ENCODE measurements around the gene MEIS2. TPM values are rescaled to one million over a fixed set of nuclear protein-coding genes. Genes with fewer than 3 reads are reported as not detected.

Gene MEIS2
- total RNA-seq, 1 donor from 2014 or later = 76.9 TPM

DNA sequence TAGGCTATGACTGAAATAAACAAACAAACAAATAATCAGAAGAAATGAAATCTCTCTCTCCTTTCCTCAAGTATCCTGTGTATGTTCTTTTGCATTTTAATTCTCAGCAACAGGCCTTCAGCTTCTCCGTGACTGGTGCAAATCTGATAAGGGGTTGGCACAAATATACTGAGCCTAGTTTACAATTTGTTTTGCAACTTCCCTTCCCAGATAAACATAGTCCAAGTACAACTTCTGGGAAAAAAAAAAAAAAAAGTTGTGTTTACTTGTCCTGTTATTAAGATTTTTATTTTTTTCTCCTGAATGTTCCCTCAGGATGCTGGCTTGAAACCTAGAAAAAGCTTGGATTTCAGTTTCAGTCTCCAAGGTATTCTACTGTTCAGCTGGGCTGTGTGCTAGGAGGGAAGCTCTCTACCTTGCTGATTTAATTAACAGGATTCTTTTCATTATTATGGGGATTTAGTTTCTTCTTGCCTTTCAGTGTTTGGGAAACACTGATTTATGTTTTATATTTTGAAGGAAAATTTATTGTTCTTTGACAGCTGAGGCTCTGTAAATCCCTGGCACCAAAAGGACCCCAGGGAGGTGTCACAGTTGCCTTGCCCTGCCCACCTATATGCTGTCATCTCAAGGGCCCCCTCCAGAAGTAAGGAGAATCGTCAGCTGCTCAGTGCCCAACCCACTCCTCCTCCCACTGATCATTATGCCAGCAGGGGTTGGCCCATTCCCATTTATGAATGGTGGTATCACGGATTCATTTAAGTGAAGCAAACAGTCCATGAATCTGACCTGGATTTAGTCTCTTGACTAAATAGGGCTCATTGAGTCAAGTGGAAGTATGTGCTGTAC lies 185.2 kb downstream of the MEIS2 start:
- intact Hi-C loops (cut with DNase I) = no loop called here
- Histone ChIP-seq H3K4me1 (peaks cover 10% of the 10 kb centered on the region), H3K27me3 (no peaks in the 10 kb centered on the region), H3K9me3 (no peaks in the 10 kb centered on the region), H3K27ac (no peak overlapping the region), H3K36me3 (no peaks in the 10 kb centered on the region), H3K4me3 (no peak overlapping the region)
- DNase-seq (ENCODE audit: extremely low spot score in 2 of 2) = no peak
- no peak for TF ChIP-seq POLR2AphosphoS5 (IDR thresholded peaks at IDR 0.05; ENCODE audit: insufficient read depth in 1 of 2, low read depth in 1 of 2)
- TF ChIP-seq POLR2A (IDR thresholded peaks at IDR 0.05) = no peak
- TF ChIP-seq, protein P1, sequence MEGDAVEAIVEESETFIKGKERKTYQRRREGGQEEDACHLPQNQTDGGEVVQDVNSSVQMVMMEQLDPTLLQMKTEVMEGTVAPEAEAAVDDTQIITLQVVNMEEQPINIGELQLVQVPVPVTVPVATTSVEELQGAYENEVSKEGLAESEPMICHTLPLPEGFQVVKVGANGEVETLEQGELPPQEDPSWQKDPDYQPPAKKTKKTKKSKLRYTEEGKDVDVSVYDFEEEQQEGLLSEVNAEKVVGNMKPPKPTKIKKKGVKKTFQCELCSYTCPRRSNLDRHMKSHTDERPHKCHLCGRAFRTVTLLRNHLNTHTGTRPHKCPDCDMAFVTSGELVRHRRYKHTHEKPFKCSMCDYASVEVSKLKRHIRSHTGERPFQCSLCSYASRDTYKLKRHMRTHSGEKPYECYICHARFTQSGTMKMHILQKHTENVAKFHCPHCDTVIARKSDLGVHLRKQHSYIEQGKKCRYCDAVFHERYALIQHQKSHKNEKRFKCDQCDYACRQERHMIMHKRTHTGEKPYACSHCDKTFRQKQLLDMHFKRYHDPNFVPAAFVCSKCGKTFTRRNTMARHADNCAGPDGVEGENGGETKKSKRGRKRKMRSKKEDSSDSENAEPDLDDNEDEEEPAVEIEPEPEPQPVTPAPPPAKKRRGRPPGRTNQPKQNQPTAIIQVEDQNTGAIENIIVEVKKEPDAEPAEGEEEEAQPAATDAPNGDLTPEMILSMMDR (IDR thresholded peaks at IDR 0.05) = no peak

DNA sequence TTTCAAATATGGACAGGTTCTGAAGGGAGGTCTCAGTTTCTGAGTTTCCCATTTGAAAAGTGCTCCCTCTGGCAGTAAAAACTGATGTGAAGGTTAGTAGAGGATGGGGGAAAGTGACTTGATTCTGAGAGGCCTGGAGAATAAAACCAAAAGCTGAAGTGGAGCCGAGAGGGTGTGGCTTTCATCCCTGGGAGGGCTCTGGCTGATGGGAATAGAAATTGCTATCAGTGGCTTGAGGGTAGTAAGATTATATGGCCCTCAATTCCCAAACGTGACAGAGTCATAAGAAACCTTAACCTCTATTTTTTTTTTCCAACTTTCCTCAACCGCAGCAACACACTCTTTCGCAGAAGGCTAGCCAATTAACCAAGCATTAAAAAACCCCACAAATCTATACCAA lies 185.9 kb downstream of the MEIS2 start:
- TF ChIP-seq POLR2AphosphoS5 (IDR thresholded peaks at IDR 0.05; ENCODE audit: insufficient read depth in 1 of 2, low read depth in 1 of 2) = no peak
- TF ChIP-seq, protein P1 (IDR thresholded peaks at IDR 0.05) = no peak
- TF ChIP-seq POLR2A (IDR thresholded peaks at IDR 0.05) = no peak
- Histone ChIP-seq H3K27ac (no peak overlapping the region), H3K9me3 (no peaks in the 10 kb centered on the region), H3K4me3 (no peak overlapping the region), H3K27me3 (no peaks in the 10 kb centered on the region), H3K4me1 (peaks cover 10% of the 10 kb centered on the region), H3K36me3 (no peaks in the 10 kb centered on the region)
- no peak for DNase-seq (ENCODE audit: extremely low spot score in 2 of 2)
- intact Hi-C loops (cut with DNase I) = no loop called here

DNA sequence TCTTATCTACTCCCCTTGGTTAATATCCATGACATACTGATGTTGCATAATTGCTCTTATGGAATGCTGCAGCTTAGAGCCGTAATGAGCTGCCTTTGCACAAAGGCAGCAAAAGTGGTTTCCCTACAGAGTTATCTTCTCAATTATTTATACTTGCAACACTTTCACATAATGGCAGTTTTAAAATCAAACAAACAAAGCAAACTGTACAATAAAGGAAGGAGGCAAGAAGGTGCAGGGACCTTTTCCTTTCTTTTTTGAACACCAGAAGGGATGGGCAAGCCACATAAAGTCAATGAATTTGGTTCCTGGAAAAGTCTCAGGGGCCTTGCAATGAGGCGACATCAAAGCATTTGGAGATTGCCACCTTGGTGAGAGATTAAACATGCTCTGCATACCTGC lies 188.0 kb downstream of the MEIS2 start:
- H3K4me1 ChIP-seq = peaks cover 10% of the 10 kb centered on the region
- TF ChIP-seq POLR2AphosphoS5 (IDR thresholded peaks at IDR 0.05; ENCODE audit: insufficient read depth in 1 of 2, low read depth in 1 of 2) (no peak), POLR2A (IDR thresholded peaks at IDR 0.05) (no peak)
- TF ChIP-seq, protein P1 (IDR thresholded peaks at IDR 0.05) = no peak
- no peak for DNase-seq (ENCODE audit: extremely low spot score in 2 of 2)
- no peaks in the 10 kb centered on the region for H3K36me3 ChIP-seq
- intact Hi-C loops (cut with DNase I) = no loop called here
- no peak overlapping the region for H3K27ac ChIP-seq
- H3K9me3 ChIP-seq = no peaks in the 10 kb centered on the region
- H3K4me3 ChIP-seq = no peak overlapping the region
- H3K27me3 ChIP-seq = no peaks in the 10 kb centered on the region

DNA sequence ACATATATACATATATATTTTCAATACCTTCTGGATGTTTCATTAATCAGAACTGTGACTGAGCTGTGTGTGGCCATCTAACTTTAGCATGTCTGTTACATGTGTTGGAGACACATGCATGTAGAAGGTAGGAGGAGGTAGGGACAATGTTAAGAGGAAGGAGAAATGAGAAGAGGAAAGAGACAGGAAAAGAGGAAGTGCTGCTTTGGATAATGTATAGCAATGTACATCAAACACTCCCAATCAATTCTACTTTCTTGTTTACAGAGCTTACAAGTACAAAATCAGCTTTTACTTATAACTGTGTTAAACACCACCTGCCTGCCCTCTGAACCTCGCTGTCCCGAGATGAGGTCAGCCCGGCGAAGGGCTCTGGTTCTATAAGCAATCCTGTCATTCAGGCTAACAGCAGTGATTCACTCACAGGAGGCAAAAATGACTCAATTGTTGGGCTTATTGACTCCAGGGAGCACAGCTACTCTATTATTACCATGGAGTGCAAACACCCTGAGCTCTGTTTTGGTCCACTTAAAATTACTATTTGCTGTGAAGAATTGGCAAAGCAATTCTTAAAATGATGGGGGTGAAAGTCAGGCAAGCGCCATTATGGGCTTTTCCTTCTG lies 188.9 kb downstream of the MEIS2 start:
- TF ChIP-seq, protein P1 (IDR thresholded peaks at IDR 0.05) = no peak
- TF ChIP-seq POLR2AphosphoS5 (IDR thresholded peaks at IDR 0.05; ENCODE audit: insufficient read depth in 1 of 2, low read depth in 1 of 2) (no peak), POLR2A (IDR thresholded peaks at IDR 0.05) (no peak)
- Histone ChIP-seq H3K9me3 (no peaks in the 10 kb centered on the region), H3K27ac (no peak overlapping the region), H3K36me3 (no peaks in the 10 kb centered on the region), H3K4me3 (no peak overlapping the region), H3K27me3 (no peaks in the 10 kb centered on the region), H3K4me1 (peaks cover 10% of the 10 kb centered on the region)
- intact Hi-C loops (cut with DNase I) = no loop called here
- no peak for DNase-seq (ENCODE audit: extremely low spot score in 2 of 2)

DNA sequence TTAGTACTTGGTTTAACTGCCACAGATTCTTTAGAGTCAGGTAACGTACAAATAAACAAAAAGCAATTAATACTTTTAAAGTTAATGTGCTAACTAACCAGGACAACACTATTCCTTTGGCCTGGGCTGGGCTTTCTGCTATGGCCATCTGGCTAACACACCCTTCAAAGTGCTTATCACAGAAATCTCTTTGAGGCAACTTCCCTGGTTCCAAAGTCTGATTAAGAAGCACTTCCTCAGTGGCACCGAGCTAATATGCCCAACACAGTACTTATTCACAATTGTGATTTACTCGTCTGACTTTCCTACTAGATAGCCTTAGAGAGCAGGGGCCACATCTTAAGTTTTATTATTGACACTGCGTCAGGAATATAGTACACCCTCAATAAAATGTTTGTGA lies 191.4 kb downstream of the MEIS2 start:
- intact Hi-C loops (cut with DNase I) = no loop called here
- no peaks in the 10 kb centered on the region for H3K9me3 ChIP-seq
- TF ChIP-seq POLR2A (IDR thresholded peaks at IDR 0.05) = no peak
- TF ChIP-seq POLR2AphosphoS5 (IDR thresholded peaks at IDR 0.05; ENCODE audit: insufficient read depth in 1 of 2, low read depth in 1 of 2) = no peak
- TF ChIP-seq, protein P1 (IDR thresholded peaks at IDR 0.05) = no peak
- no peak overlapping the region for H3K27ac ChIP-seq
- no peaks in the 10 kb centered on the region for H3K4me1 ChIP-seq
- H3K36me3 ChIP-seq = no peaks in the 10 kb centered on the region
- H3K4me3 ChIP-seq = no peak overlapping the region
- no peak for DNase-seq (ENCODE audit: extremely low spot score in 2 of 2)
- no peaks in the 10 kb centered on the region for H3K27me3 ChIP-seq

Measured in vagina (tissue), 2 donors.